T-helper 17 cell (primary cell): Measurements from ENCODE around the gene ZBTB7B. TPM values are rescaled to one million over a fixed set of nuclear protein-coding genes. Genes with fewer than 3 reads are reported as not detected.

Experiments
- ATAC-seq: fragments of 150-1000 bp; cut with Tn5 transposase; 2 replicates; pipeline ENCODE4 v1.10.0; 2021; ENCODE audit warnings: mild to moderate bottlenecking, moderate library complexity
- DNase-seq, 3 donors: peaks; one replicate each; pipeline versions ENCODE4 v3.0.0 to v3.0.0-alpha.2; 2020 to 2021
- H3K9me3 ChIP-seq: one replicate; pipeline ENCODE4 v1.7.0; 2013; ENCODE audit warnings: low read length, mild to moderate bottlenecking; ENCODE audit not compliant: control insufficient read depth, poor library complexity, severe bottlenecking
- H3K27ac Mint-ChIP-seq: one replicate; pipeline ENCODE4 v1.8.0; 2022; ENCODE audit warnings: mild to moderate bottlenecking, moderate library complexity, mixed read lengths
- H3K27me3 Mint-ChIP-seq: one replicate; pipeline ENCODE4 v1.8.0; 2022; ENCODE audit warnings: mixed read lengths
- H3K36me3 Mint-ChIP-seq: one replicate; pipeline ENCODE4 v1.8.0; 2022; ENCODE audit warnings: low read depth, mixed read lengths
- H3K4me1 Mint-ChIP-seq: one replicate; pipeline ENCODE4 v1.8.0; 2022; ENCODE audit warnings: mild to moderate bottlenecking, mixed read lengths
- H3K4me3 Mint-ChIP-seq: one replicate; pipeline ENCODE4 v1.8.0; 2022; ENCODE audit warnings: mild to moderate bottlenecking, moderate library complexity, mixed read lengths
- total RNA-seq, 4 donors: library from RNA in 2 of 4; stranded (reverse) in 2 of 4; gene quantifications; one replicate each; pipeline ENCODE4 v1.2.3 and lab custom pipeline; 2022 to 2026

ZBTB7B gene
- total RNA-seq, 2 donors from 2014 or later: 63.8 to 73.6 TPM

DNA sequence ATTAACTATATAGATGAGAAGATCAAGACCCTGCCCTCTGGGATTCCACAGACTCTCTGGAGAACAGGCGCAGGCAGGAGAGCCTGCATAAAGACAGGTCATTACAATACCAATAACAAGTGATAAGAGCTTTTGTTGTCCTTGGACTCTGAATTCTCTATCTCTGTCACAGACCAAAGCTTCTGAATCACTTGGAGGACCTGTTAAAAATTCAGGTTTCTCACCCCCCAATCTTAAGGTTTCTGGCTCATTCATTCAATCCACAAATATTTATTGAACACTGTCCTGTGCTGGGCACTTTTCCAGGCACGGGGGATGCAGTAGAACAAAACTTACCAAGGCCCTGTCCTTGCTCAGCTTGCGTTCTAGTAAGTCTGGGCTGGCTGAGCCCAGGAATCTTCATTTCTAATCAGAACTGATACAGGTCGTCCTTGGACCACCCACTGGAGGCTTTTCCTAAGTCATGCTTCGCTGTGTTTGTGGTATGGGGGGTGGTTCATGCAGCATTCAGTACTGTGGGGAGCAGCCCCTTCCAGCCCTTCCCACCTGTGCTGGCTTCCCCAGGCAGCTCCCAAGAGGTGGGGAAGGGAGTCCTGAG lies 62.3 kb downstream of the ZBTB7B start:
- peak overlapping the region; percentile 81 for H3K27ac Mint-ChIP-seq
- H3K27me3 Mint-ChIP-seq: no peaks in the 10 kb centered on the region
- peaks cover 27% of the 10 kb centered on the region for H3K4me1 Mint-ChIP-seq
- ATAC-seq (no peak), DNase-seq (no peak)
- peak overlapping the region; percentile 98 for H3K4me3 Mint-ChIP-seq
- H3K9me3 ChIP-seq: no peaks in the 10 kb centered on the region
- peaks cover 7% of the 10 kb centered on the region for H3K36me3 Mint-ChIP-seq

DNA sequence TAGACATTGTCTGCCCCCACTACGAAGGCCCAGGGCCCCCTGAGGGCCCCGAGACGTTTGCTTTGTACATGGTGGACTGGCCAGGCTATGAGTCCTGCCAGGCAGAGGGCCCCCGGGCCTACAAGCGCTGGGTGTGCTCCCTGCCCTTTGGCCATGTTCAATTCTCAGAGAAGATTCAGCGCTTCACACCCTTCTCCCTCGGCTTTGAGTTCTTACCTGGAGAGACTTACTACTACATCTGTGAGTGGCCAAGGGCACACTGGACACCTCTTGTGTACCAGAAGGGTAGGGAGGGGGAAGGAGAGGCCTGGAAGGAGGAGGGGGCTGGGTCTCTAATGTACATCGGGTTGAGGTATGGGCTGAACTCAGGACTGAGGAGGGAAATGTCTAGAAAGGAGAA lies 64.2 kb downstream of the ZBTB7B start:
- Mint-ChIP-seq H3K4me1 (peaks cover 29% of the 10 kb centered on the region), H3K36me3 (peaks cover 7% of the 10 kb centered on the region), H3K27ac (no peak overlapping the region), H3K27me3 (no peaks in the 10 kb centered on the region), H3K4me3 (no peak overlapping the region)
- ATAC-seq (no peak), DNase-seq (no peak)
- no peaks in the 10 kb centered on the region for H3K9me3 ChIP-seq

Other genes with a start within 250 kb of the ZBTB7B start
- gene KCNN3, start 132.5 kb upstream of the ZBTB7B start, total RNA-seq: under 1 TPM; 0.12 to 0.29 TPM
- gene PMVK, start 66.1 kb upstream of the ZBTB7B start, total RNA-seq: 10 to 100 TPM; 19.0 to 19.9 TPM
- 100 to 1,000 TPM; 634 to 767 TPM for gene PBXIP1, start 46.7 kb upstream of the ZBTB7B start, total RNA-seq
- gene PYGO2, start 41.0 kb upstream of the ZBTB7B start, total RNA-seq: 10 to 100 TPM; 34.7 to 45.1 TPM
- 100 to 1,000 TPM in 1 of 2 donors, 10 to 100 TPM in 1; 99.5 to 105 TPM for gene SHC1, start 32.1 kb upstream of the ZBTB7B start, total RNA-seq
- gene CKS1B, start 28.1 kb upstream of the ZBTB7B start, total RNA-seq: 1 to 10 TPM; 9.3 to 9.4 TPM
- 10 to 100 TPM; 33.2 to 34.7 TPM for gene FLAD1, start 19.5 kb upstream of the ZBTB7B start, total RNA-seq
- gene LENEP, start 9.2 kb upstream of the ZBTB7B start, total RNA-seq: not detected
- 1 to 10 TPM in 1 of 2 donors, under 1 TPM in 1; 0.94 to 1.3 TPM for gene DCST2, start 31.0 kb downstream of the ZBTB7B start, total RNA-seq
- under 1 TPM; 0.23 to 0.57 TPM for gene DCST1, start 31.0 kb downstream of the ZBTB7B start, total RNA-seq
- 10 to 100 TPM; 30.3 to 33.8 TPM for gene ADAM15, start 48.5 kb downstream of the ZBTB7B start, total RNA-seq
- gene EFNA4, start 60.9 kb downstream of the ZBTB7B start, total RNA-seq: 1 to 10 TPM; 2.6 to 4.9 TPM
- gene EFNA3, start 76.0 kb downstream of the ZBTB7B start, total RNA-seq: 1 to 10 TPM in 1 of 2 donors, under 1 TPM in 1; 0.29 to 1.3 TPM
- 1 to 10 TPM in 1 of 2 donors, not detected in 1; 1.0 TPM for gene EFNA1, start 125.1 kb downstream of the ZBTB7B start, total RNA-seq
- gene SLC50A1, start 133.1 kb downstream of the ZBTB7B start, total RNA-seq: 10 to 100 TPM; 25.6 to 27.8 TPM
- 10 to 100 TPM; 32.1 to 36.0 TPM for gene DPM3, start 137.7 kb downstream of the ZBTB7B start, total RNA-seq
- 100 to 1,000 TPM; 110 to 127 TPM for gene KRTCAP2, start 170.5 kb downstream of the ZBTB7B start, total RNA-seq
- 10 to 100 TPM in 1 of 2 donors, 1 to 10 TPM in 1; 9.8 to 12.7 TPM for gene TRIM46, start 171.0 kb downstream of the ZBTB7B start, total RNA-seq
- gene THBS3, start 205.1 kb downstream of the ZBTB7B start, total RNA-seq: 10 to 100 TPM; 34.6 to 38.4 TPM
- 10 to 100 TPM; 20.7 to 28.5 TPM for gene MTX1, start 205.9 kb downstream of the ZBTB7B start, total RNA-seq